Panc1 (cell line): Measurements from ENCODE around the gene SP110. TPM values are rescaled to one million over a fixed set of nuclear protein-coding genes. Genes with fewer than 3 reads are reported as not detected.

Experiments
- ATAC-seq: fragments of 200-7000 bp; cut with Tn5 transposase; 2 replicates; pipeline ENCODE4 v1.9.1; 2020; ENCODE audit warnings: mild to moderate bottlenecking, moderate library complexity
- BruUV-seq: library from RNA; stranded (reverse); fragments of 400-500 nt; replicated peaks from 2 replicates; lab custom pipeline; 2021; lab: Mats Ljungman, UMichigan
- CTCF ChIA-PET: fragments of 300-600 bp; sonication (Branson Sonifier 250); formaldehyde crosslinking; loops from one replicate; lab custom pipeline; 2022; ENCODE audit warnings: antibody characterized with exemption; lab: Charles Lee
- POLR2A ChIA-PET: fragments of 300-600 bp; sonication (Branson Sonifier 250); formaldehyde crosslinking; loops from one replicate; lab custom pipeline; 2022; ENCODE audit warnings: antibody characterized with exemption; lab: Charles Lee
- DNase-seq: peaks from one replicate; pipeline ENCODE4 v3.0.0-alpha.2; 2010; ENCODE audit warnings: low read depth, low spot score
- H3K27ac ChIP-seq: 2 replicates; pipeline ENCODE4 v1.5.1; 2011; ENCODE audit warnings: mild to moderate bottlenecking, low read length, inconsistent platforms
- H3K27me3 ChIP-seq: fragments of 200-500 bp; sonication (Bioruptor generic); 2 replicates; pipeline ENCODE4 v1.6.0; 2014; ENCODE audit warnings: low read length, inconsistent platforms; ENCODE audit not compliant: control insufficient read depth, insufficient read depth
- H3K36me3 ChIP-seq: fragments of 200-500 bp; sonication (Bioruptor generic); 2 replicates; pipeline ENCODE4 v1.5.1; 2014; ENCODE audit warnings: inconsistent platforms, mild to moderate bottlenecking, low read length, moderate library complexity; ENCODE audit not compliant: control insufficient read depth, insufficient read depth
- H3K4me1 ChIP-seq: 2 replicates; pipeline ENCODE4 v1.5.1; 2011; ENCODE audit warnings: inconsistent platforms, mild to moderate bottlenecking, low read length, moderate library complexity; ENCODE audit not compliant: control insufficient read depth, insufficient read depth
- H3K4me3 ChIP-seq, 2 experiments: 2 replicates each; pipeline ENCODE4 v1.5.1; 2011 to 2012; ENCODE audit warnings: low read depth in 2 of 2, low read length in 2 of 2, mild to moderate bottlenecking in 2 of 2, inconsistent platforms in 1 of 2, moderate library complexity in 1 of 2
- H3K9me3 ChIP-seq: fragments of 200-500 bp; sonication (Bioruptor generic); 2 replicates; pipeline ENCODE4 v1.5.1; 2014; ENCODE audit warnings: low read depth, mild to moderate bottlenecking, inconsistent platforms, low read length, moderate library complexity; ENCODE audit not compliant: control insufficient read depth, insufficient read depth
- CTCF ChIP-seq: fragments of 450-650 bp; IDR thresholded peaks from 2 replicates; pipeline ENCODE4 v1.5.1; 2017; ENCODE audit warnings: mild to moderate bottlenecking
- POLR2AphosphoS5 ChIP-seq: IDR thresholded peaks from 2 replicates; pipeline ENCODE4 v1.6.1; 2012; ENCODE audit warnings: mild to moderate bottlenecking, low read depth, low read length, moderate library complexity
- REST ChIP-seq, 2 experiments: IDR thresholded peaks; 2 replicates each; pipeline ENCODE4 v1.6.1; 2011 to 2012; ENCODE audit warnings: low read depth in 2 of 2, control low read depth in 1 of 2, low read length in 1 of 2, mild to moderate bottlenecking in 1 of 2, moderate library complexity in 1 of 2; ENCODE audit not compliant: insufficient read depth in 1 of 2
- SIN3A ChIP-seq: IDR thresholded peaks from 2 replicates; pipeline ENCODE4 v1.6.1; 2012; ENCODE audit warnings: low read depth, mild to moderate bottlenecking, low read length, moderate library complexity, borderline replicate concordance; ENCODE audit not compliant: insufficient read depth
- TCF7L2 ChIP-seq: IDR thresholded peaks from 2 replicates; pipeline ENCODE4 v1.6.1; 2011; ENCODE audit warnings: mild to moderate bottlenecking, low read depth, low read length, inconsistent platforms
- in situ Hi-C: cut with HindIII; loops from 2 replicates; pipeline ENCODE4 v1.10.0; 2016; ENCODE audit warnings: low sequenced_read_pairs, low pct_unique_long_range_greater_than_20kb
- intact Hi-C: fragments of 100-400 bp; cut with micrococcal nuclease; formaldehyde crosslinking; loops from one replicate; pipeline ENCODE4 v1.10.0; 2022; ENCODE audit not compliant: unreplicated experiment
- total RNA-seq: library from RNA; stranded (reverse); gene quantifications from one replicate; pipeline ENCODE4 v1.2.1, GENCODE V29; 2021; ENCODE audit not compliant: unreplicated experiment

Gene SP110
- total RNA-seq, 1 experiment from 2014 or later = 6.2 TPM

- POLR2A ChIA-PET = no interaction called here
- no TSS peak for BruUV-seq
- H3K4me1 ChIP-seq = no peaks in the 10 kb centered on the region
- CTCF ChIA-PET = no interaction called here
- no peaks in the 10 kb centered on the region for H3K27me3 ChIP-seq
- ATAC-seq (no peak), DNase-seq (no peak)
- peaks cover 3% of the 10 kb centered on the region; the same call in 1 of the 2 replicates for H3K9me3 ChIP-seq
- no peak for TF ChIP-seq CTCF
- no peak for TF ChIP-seq TCF7L2
- TF ChIP-seq POLR2AphosphoS5 = no peak
- no peak for TF ChIP-seq REST (IDR thresholded peaks at IDR 0.05; ENCODE audit: insufficient read depth in 1 of 2, low read depth in 2 of 2, low read length in 1 of 2)
- no peak for TF ChIP-seq SIN3A
- no peak overlapping the region for H3K27ac ChIP-seq
- H3K36me3 ChIP-seq = no peaks in the 10 kb centered on the region
- intact Hi-C loops (no loop called here), in situ Hi-C loops (no loop called here)
- no peak overlapping the region for H3K4me3 ChIP-seq
Observed at GRCh38 chr2:230226051-230226551, 6.3 kb upstream of the SP110 start.

GRCh38 chr2:230225486-230225885 is 5.7 kb upstream of the SP110 start, which contains the start of gene SP140:
Gene SP140 (plus strand): TSS chr2:230225736. CDS start chr2:230225845, 109 bp downstream.
- in situ Hi-C loops = no loop called here
- ATAC-seq (no peak), DNase-seq (no peak)
- intact Hi-C loops = no loop called here
- ChIA-PET CTCF (no interaction called here), POLR2A (interaction anchor here (0.6 kb wide), 1 partner anchor 433 kb away, joined by 4 read pairs; no protein-coding TSS in a partner anchor)
- no peak within 1 kb of the TSS for H3K4me3 ChIP-seq
- H3K36me3 ChIP-seq = no peaks in the 10 kb centered on the region
- BruUV-seq = no TSS peak
- no peak within 1 kb of the TSS for H3K27ac ChIP-seq
- H3K9me3 ChIP-seq = no peaks in the 10 kb centered on the region
- H3K4me1 ChIP-seq = no peaks in the 10 kb centered on the region
- no peaks in the 10 kb centered on the region for H3K27me3 ChIP-seq
- TF ChIP-seq TCF7L2 (no peak), REST (IDR thresholded peaks at IDR 0.05; ENCODE audit: insufficient read depth in 1 of 2, low read depth in 2 of 2, low read length in 1 of 2) (no peak), POLR2AphosphoS5 (no peak), CTCF (no peak), SIN3A (no peak)
